ENCODE measurements around the gene RUNX3. TPM values are rescaled to one million over a fixed set of nuclear protein-coding genes. Genes with fewer than 3 reads are reported as not detected.

RUNX3 gene
- total and polyA plus RNA-seq, 2 donors (not counting 1 experiment from before 2014, with no cell fraction given): 86.0 to 127 TPM

GRCh38 chr1:24946861-24947658 is 17.0 kb upstream of the RUNX3 start:
- Histone ChIP-seq H3K9ac (ENCODE audit: low read length) (no peak overlapping the region), H3K9me3 (ENCODE audit: control extremely low read depth in 1 of 3, control insufficient read depth in 2 of 3, insufficient read depth in 1 of 3, low read length in 2 of 3) (no peaks in the 10 kb centered on the region), H3K4me3 (ENCODE audit: control extremely low read depth in 1 of 5, extremely low read depth in 1 of 5, insufficient read depth in 1 of 5, low read depth in 2 of 5, low read length in 4 of 5) (no peak overlapping the region), H2AFZ (ENCODE audit: insufficient read depth, low read depth, low read length, poor library complexity, severe bottlenecking) (no peak overlapping the region), H3K27ac (ENCODE audit: low read length in 2 of 2) (no peak overlapping the region), H4K20me1 (ENCODE audit: control insufficient read depth, insufficient read depth, low read length, poor library complexity, severe bottlenecking) (no peaks in the 10 kb centered on the region), H3K27me3 (replicated peaks in 1 of 4; ENCODE audit: control extremely low read depth in 1 of 4, control insufficient read depth in 3 of 4, insufficient read depth in 4 of 4, low read length in 3 of 4) (no peaks in the 10 kb centered on the region), H3K4me2 (replicated peaks; ENCODE audit: low read depth, low read length, poor library complexity, severe bottlenecking) (peak overlapping the region; percentile 39), H3K79me2 (ENCODE audit: control insufficient read depth, insufficient read depth, low read length) (no peaks in the 10 kb centered on the region), H3K36me3 (replicated peaks in 1 of 2; ENCODE audit: control extremely low read depth in 1 of 2, control insufficient read depth in 1 of 2, extremely low read depth in 1 of 2, insufficient read depth in 2 of 2, low read length in 1 of 2) (no peaks in the 10 kb centered on the region), H3K4me1 (ENCODE audit: control insufficient read depth in 2 of 2, insufficient read depth in 2 of 2, low read length in 2 of 2) (peaks cover 13 to 34% of the 10 kb centered on the region in 2 donors)
- POLR2A ChIA-PET: interaction anchor here (0.8 to 1.0 kb wide), 3 partner anchors 10 to 81 kb away, joined by 3 to 4 read pairs (median 3); no protein-coding TSS in a partner anchor
- peak; percentile 23 for DNase-seq
- no peaks in the 10 kb centered on the region for H3K27me3 Mint-ChIP-seq
- WGBS (ENCODE audit: insufficient coverage): 83% methylated on average over 11 of the region's 13 CpGs
- peak overlapping the region; percentile 32 for H3K27ac Mint-ChIP-seq
- H3K9me3 Mint-ChIP-seq (ENCODE audit: insufficient read depth): no peaks in the 10 kb centered on the region
- TF ChIP-seq CTCF (IDR thresholded peaks at IDR 0.05) (no peak), EZH2 (IDR thresholded peaks at IDR 0.05; ENCODE audit: borderline replicate concordance, insufficient read depth, low read depth, low read length, poor library complexity, severe bottlenecking) (no peak)
- H3K4me1 Mint-ChIP-seq: peaks cover 36% of the 10 kb centered on the region
- ATAC-seq (ENCODE audit: low read depth): no peak
- no peak overlapping the region for H3K4me3 Mint-ChIP-seq
- intact Hi-C loops (cut with micrococcal nuclease): no loop called here
- CTCF ChIA-PET: interaction anchor here (0.7 to 4.4 kb wide), 21 partner anchors 9 to 258 kb away, joined by 3 to 81 read pairs (median 4); partner anchors contain the start of gene RUNX3
